Measurements from ENCODE around the gene MAG. TPM values are rescaled to one million over a fixed set of nuclear protein-coding genes. Genes with fewer than 3 reads are reported as not detected.
A peak's percentile ranks its signal among the peaks of the same experiment; 100 is the strongest.

The MAG gene
- total and polyA plus RNA-seq, 3 donors from 2014 or later = 5.4 to 18.4 (median 10.8) TPM

- H3K9me3 ChIP-seq = no peaks in the 10 kb centered on the region
- DNase-seq = no peak
- H3K27ac ChIP-seq = no peak overlapping the region
- WGBS, 2 donors = 68 to 78% methylated on average over 7 to 12 of the region's 12 CpGs
- intact Hi-C loops (cut with DNase I; ENCODE audit: low total_unique reads) = no loop called here
- no peaks in the 10 kb centered on the region for H3K36me3 ChIP-seq (ENCODE audit: low read depth, missing control alignments)
- TF ChIP-seq POLR2A (IDR thresholded peaks at IDR 0.05) = no peak
- TF ChIP-seq, protein P1, sequence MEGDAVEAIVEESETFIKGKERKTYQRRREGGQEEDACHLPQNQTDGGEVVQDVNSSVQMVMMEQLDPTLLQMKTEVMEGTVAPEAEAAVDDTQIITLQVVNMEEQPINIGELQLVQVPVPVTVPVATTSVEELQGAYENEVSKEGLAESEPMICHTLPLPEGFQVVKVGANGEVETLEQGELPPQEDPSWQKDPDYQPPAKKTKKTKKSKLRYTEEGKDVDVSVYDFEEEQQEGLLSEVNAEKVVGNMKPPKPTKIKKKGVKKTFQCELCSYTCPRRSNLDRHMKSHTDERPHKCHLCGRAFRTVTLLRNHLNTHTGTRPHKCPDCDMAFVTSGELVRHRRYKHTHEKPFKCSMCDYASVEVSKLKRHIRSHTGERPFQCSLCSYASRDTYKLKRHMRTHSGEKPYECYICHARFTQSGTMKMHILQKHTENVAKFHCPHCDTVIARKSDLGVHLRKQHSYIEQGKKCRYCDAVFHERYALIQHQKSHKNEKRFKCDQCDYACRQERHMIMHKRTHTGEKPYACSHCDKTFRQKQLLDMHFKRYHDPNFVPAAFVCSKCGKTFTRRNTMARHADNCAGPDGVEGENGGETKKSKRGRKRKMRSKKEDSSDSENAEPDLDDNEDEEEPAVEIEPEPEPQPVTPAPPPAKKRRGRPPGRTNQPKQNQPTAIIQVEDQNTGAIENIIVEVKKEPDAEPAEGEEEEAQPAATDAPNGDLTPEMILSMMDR (IDR thresholded peaks at IDR 0.05) = no peak
- no peaks in the 10 kb centered on the region for H3K27me3 ChIP-seq
- H3K4me1 ChIP-seq = peaks cover 33% of the 10 kb centered on the region
- no peak overlapping the region for H3K4me3 ChIP-seq
Measured at GRCh38 chr19:35261356-35262100, 30.4 kb upstream of the MAG start.

GRCh38 chr19:35262101-35262761 lies 29.7 kb upstream of the MAG start:
- Histone ChIP-seq H3K4me1 (peaks cover 38% of the 10 kb centered on the region), H3K36me3 (ENCODE audit: low read depth, missing control alignments) (no peaks in the 10 kb centered on the region), H3K27me3 (no peaks in the 10 kb centered on the region), H3K9me3 (no peaks in the 10 kb centered on the region), H3K27ac (no peak overlapping the region), H3K4me3 (no peak overlapping the region)
- intact Hi-C loops (cut with DNase I; ENCODE audit: low total_unique reads) = no loop called here
- 67 to 90% methylated on average over 4 to 17 of the region's 17 CpGs for WGBS, 2 donors
- TF ChIP-seq, protein P1 (IDR thresholded peaks at IDR 0.05) = no peak
- TF ChIP-seq POLR2A (IDR thresholded peaks at IDR 0.05) = no peak
- no peak for DNase-seq

GRCh38 chr19:35264268-35265125 lies 27.5 kb upstream of the MAG start:
- Histone ChIP-seq H3K27ac (peak overlapping the region in 1 of 2 donors; percentile 98), H3K27me3 (no peaks in the 10 kb centered on the region), H3K4me1 (peaks cover 33% of the 10 kb centered on the region), H3K4me3 (no peak overlapping the region), H3K9me3 (no peaks in the 10 kb centered on the region), H3K36me3 (ENCODE audit: low read depth, missing control alignments) (no peaks in the 10 kb centered on the region)
- intact Hi-C loops (cut with DNase I; ENCODE audit: low total_unique reads) = no loop called here
- 73 to 83% methylated on average over 7 of the region's 7 CpGs for WGBS, 2 donors
- peak; percentile 10 for DNase-seq
- no peak for TF ChIP-seq POLR2A (IDR thresholded peaks at IDR 0.05)
- TF ChIP-seq, protein P1 (IDR thresholded peaks at IDR 0.05) = no peak

DNA sequence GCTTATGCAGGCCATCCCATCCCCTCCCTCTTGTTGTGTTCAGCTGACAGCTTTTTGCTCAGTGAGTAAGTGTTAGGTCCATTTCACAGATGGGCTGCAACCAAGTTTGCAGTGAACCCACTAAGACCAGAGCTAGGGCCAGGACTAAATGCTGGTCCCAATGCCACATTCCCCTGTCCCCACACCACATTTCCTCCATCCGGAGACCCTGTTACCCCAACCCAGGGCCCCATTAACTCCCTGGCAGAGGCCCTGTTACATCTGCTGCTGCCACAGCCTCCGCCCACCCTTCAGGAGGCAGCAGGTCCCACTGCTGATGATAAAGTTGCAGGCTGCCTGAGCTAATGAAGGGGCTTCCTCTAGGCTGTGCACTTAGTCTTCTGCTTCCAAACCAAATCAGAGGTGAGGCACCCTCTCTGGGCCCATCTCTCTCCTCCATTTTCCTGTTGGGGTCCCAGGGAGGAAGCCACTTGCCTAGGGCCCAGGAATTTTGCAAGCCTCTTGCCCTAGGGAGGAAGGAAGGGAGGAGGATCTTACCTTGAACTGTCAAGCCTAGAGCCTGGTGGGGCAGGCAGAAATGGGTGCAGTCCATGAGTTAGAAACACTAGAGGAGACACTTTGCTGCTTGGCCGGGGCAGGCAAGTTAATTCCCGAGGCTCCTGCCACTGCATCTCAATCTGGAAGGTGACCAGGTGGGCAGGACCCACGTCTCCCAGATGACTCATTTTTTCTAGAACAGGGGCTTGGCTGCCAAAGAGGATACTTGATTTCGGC lies 26.6 kb upstream of the MAG start:
- intact Hi-C loops (cut with DNase I; ENCODE audit: low total_unique reads) = no loop called here
- peak; percentile 16 for DNase-seq

More for the DNA sequence above, 26.6 kb upstream of the MAG start:
- no peak overlapping the region for H3K4me3 ChIP-seq
- TF ChIP-seq, protein P1 (IDR thresholded peaks at IDR 0.05) = no peak
- H3K36me3 ChIP-seq (ENCODE audit: low read depth, missing control alignments) = no peaks in the 10 kb centered on the region
- WGBS, 2 donors = 36 to 44% methylated on average over 6 of the region's 6 CpGs
- peaks cover 39% of the 10 kb centered on the region for H3K4me1 ChIP-seq
- peak overlapping the region in 1 of 2 donors; percentile 98 for H3K27ac ChIP-seq
- no peaks in the 10 kb centered on the region for H3K27me3 ChIP-seq
- no peaks in the 10 kb centered on the region for H3K9me3 ChIP-seq
